Naive thymus-derived CD4-positive, alpha-beta T cell (primary cell): ENCODE results near the gene ZSCAN10. TPM values are rescaled to one million over a fixed set of nuclear protein-coding genes. Genes with fewer than 3 reads are reported as not detected.
"Not testable (repeated sequence)": the region's sequence is repeated elsewhere in the genome, so short reads cannot be mapped to it uniquely, and the experiment has no call there.

Experiments used
- ATAC-seq: fragments of 150-1000 bp; cut with Tn5 transposase; 2 replicates; pipeline ENCODE4 v1.10.0; 2021; ENCODE audit warnings: mild to moderate bottlenecking, moderate library complexity
- CTCF ChIA-PET: fragments of 350-600 bp; sonication (Branson Sonifier 250); formaldehyde crosslinking; loops from one replicate; lab custom pipeline; 2021; ENCODE audit warnings: antibody characterized with exemption; lab: Charles Lee
- POLR2A ChIA-PET: fragments of 350-600 bp; sonication (Branson Sonifier 250); formaldehyde crosslinking; loops from one replicate; lab custom pipeline; 2021; ENCODE audit warnings: antibody characterized with exemption, inconsistent platforms; lab: Charles Lee
- DNase-seq, 9 donors: peaks; one replicate each; pipeline versions ENCODE4 v3.0.0 to v3.0.0-alpha.2; 2020 to 2022; ENCODE audit warnings: mixed read lengths in 1 of 9
- H3K27ac ChIP-seq: one replicate; pipeline ENCODE4 v1.7.0; 2013; ENCODE audit warnings: mild to moderate bottlenecking, low read depth, low read length, moderate library complexity
- H3K27me3 ChIP-seq, 2 donors: one replicate each; pipeline ENCODE4 v1.7.0; 2013; ENCODE audit warnings: low read length in 2 of 2, mild to moderate bottlenecking in 2 of 2, moderate library complexity in 2 of 2; ENCODE audit not compliant: control insufficient read depth in 2 of 2, insufficient read depth in 2 of 2
- H3K36me3 ChIP-seq, 3 experiments: 1 replicate in 2 of 3; 2 replicates in 1 of 3; pipeline ENCODE4 v1.7.0; 2013; ENCODE audit warnings: low read length in 3 of 3, mild to moderate bottlenecking in 3 of 3, moderate library complexity in 1 of 3; ENCODE audit not compliant: insufficient read depth in 3 of 3, control insufficient read depth in 2 of 3
- H3K4me1 ChIP-seq, 2 donors: one replicate each; pipeline ENCODE4 v1.7.0; 2013; ENCODE audit warnings: low read length in 2 of 2, mild to moderate bottlenecking in 2 of 2, moderate library complexity in 1 of 2; ENCODE audit not compliant: control insufficient read depth in 2 of 2, insufficient read depth in 2 of 2
- H3K4me3 ChIP-seq: 2 replicates; pipeline ENCODE4 v1.7.0; 2013; ENCODE audit warnings: mild to moderate bottlenecking, low read length
- H3K9me3 ChIP-seq, 3 experiments: 1 replicate in 2 of 3; 2 replicates in 1 of 3; pipeline ENCODE4 v1.7.0; 2013; ENCODE audit warnings: low read length in 3 of 3; ENCODE audit not compliant: control insufficient read depth in 2 of 3
- H3K27ac Mint-ChIP-seq, 9 donors: one replicate each; pipeline ENCODE4 v1.8.0; 2020 to 2022; ENCODE audit warnings: mixed read lengths in 9 of 9, mild to moderate bottlenecking in 8 of 9, moderate library complexity in 5 of 9, inconsistent platforms in 2 of 9
- H3K27me3 Mint-ChIP-seq, 5 donors: one replicate each; pipeline ENCODE4 v1.8.0; 2021 to 2022; ENCODE audit warnings: mixed read lengths in 5 of 5, mild to moderate bottlenecking in 1 of 5
- H3K36me3 Mint-ChIP-seq, 5 donors: one replicate each; pipeline ENCODE4 v1.8.0; 2020 to 2022; ENCODE audit warnings: mixed read lengths in 5 of 5, mild to moderate bottlenecking in 3 of 5, inconsistent platforms in 1 of 5
- H3K4me1 Mint-ChIP-seq, 7 donors: one replicate each; pipeline ENCODE4 v1.8.0; 2020 to 2022; ENCODE audit warnings: mixed read lengths in 7 of 7, mild to moderate bottlenecking in 3 of 7, inconsistent platforms in 1 of 7
- H3K4me3 Mint-ChIP-seq, 10 donors: one replicate each; pipeline ENCODE4 v1.8.0; 2020 to 2022; ENCODE audit warnings: mild to moderate bottlenecking in 10 of 10, mixed read lengths in 10 of 10, moderate library complexity in 6 of 10, inconsistent platforms in 2 of 10
- H3K9me3 Mint-ChIP-seq, 11 donors: one replicate each; pipeline ENCODE4 v1.8.0; 2020 to 2022; ENCODE audit warnings: mixed read lengths in 11 of 11, mild to moderate bottlenecking in 4 of 11, inconsistent platforms in 1 of 11, moderate library complexity in 1 of 11
- intact Hi-C, 2 donors: fragments of 100-400 bp; cut with micrococcal nuclease; formaldehyde crosslinking; loops; one replicate each; pipeline ENCODE4 v1.15.1; 2023
- polyA plus RNA-seq, 2 donors: library from polyadenylated mRNA; unstranded; fragments of 300-500 nt; fragmentation: Illumina TruSeq; gene quantifications; one replicate each; pipeline ENCODE4 v1.2.3, GENCODE V29; 2021
- total RNA-seq, 6 experiments: library from RNA in 5 of 6; stranded (reverse) in 5 of 6; gene quantifications; 1 replicate in 5 of 6; 2 replicates in 1 of 6; pipeline ENCODE4 v1.2.3 and lab custom pipeline; 2021 to 2026

The ZSCAN10 gene
- total and polyA plus RNA-seq, 7 experiments from 2014 or later = 0.22 to 0.61 (median 0.32) TPM; not detected in 3

- ChIA-PET POLR2A (interaction anchor here (0.7 to 5.6 kb wide), 13 partner anchors 9 to 381 kb away, joined by 3 to 113 read pairs (median 5); partner anchors contain the start of genes IL32 and ZSCAN10), CTCF (interaction anchor here (0.8 to 5.5 kb wide), 9 partner anchors 12 to 59 kb away, joined by 3 to 45 read pairs (median 10); partner anchors contain the start of genes IL32 and ZNF213)
- Mint-ChIP-seq H3K4me3 (peak overlapping the region; percentile 53 to 89 (median 81)), H3K27me3 (no peaks in the 10 kb centered on the region), H3K4me1 (peaks cover 59 to 91% (median 77%) of the 10 kb centered on the region in 7 donors), H3K27ac (peak overlapping the region; percentile 83 to 99 (median 99)), H3K9me3 (peaks cover 0 to 13% (median 4%) of the 10 kb centered on the region in 11 donors), H3K36me3 (peaks cover 6 to 60% (median 12%) of the 10 kb centered on the region in 5 donors)
- Histone ChIP-seq H3K9me3 (no peaks in the 10 kb centered on the region), H3K36me3 (no peaks in the 10 kb centered on the region), H3K4me3 (peak overlapping the region; percentile 25), H3K27me3 (no peaks in the 10 kb centered on the region), H3K4me1 (peaks cover 66 to 74% of the 10 kb centered on the region in 2 donors), H3K27ac (peak overlapping the region; percentile 78)
- ATAC-seq (no peak), DNase-seq (no peak)
- intact Hi-C loops = loop anchor here in 1 of 2 donors (10.0 kb wide), 1 partner anchor 428 kb away; the partner anchor contains the start of gene CLUAP1
These were observed 22.5 kb downstream of the ZSCAN10 start for GRCh38 chr16:3076577-3076976.

DNA sequence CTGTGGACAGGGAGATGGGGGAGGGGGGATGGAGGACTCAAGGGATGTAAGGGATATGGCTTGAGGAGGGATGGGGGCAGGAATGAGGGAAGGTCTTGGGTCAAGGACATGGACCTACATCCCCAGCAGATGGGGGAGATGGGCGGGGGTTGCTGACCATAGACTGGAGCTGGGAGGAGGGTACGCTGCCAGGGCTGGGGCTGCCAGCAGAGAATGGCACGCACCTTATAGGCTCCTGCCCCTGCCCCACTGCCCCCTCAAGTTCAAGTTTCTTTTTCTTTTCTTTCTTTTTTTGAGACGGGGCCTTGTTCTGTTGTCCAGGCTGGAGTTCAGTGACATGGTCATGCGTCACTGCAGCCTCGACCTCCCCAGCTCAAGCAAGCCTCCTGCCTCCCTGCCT is 23.1 kb downstream of the ZSCAN10 start:
- not testable (repeated sequence) for H3K27me3 ChIP-seq, H3K36me3 ChIP-seq, H3K27me3 Mint-ChIP-seq, DNase-seq, ATAC-seq, H3K9me3 ChIP-seq
- Histone ChIP-seq H3K4me1 (peaks cover 73 to 77% of the 10 kb centered on the region in 2 donors), H3K27ac (peak overlapping the region; percentile 78), H3K4me3 (peak overlapping the region; percentile 25)
- ChIA-PET POLR2A (interaction anchor here (0.7 to 5.6 kb wide), 18 partner anchors 11 to 381 kb away, joined by 3 to 113 read pairs (median 8); partner anchors contain the start of genes IL32, ZNF213 and ZSCAN10), CTCF (interaction anchor here (0.8 to 5.5 kb wide), 9 partner anchors 11 to 59 kb away, joined by 3 to 45 read pairs (median 10); partner anchors contain the start of genes IL32 and ZNF213)
- Mint-ChIP-seq H3K4me1 (peaks cover 64 to 93% (median 78%) of the 10 kb centered on the region in 7 donors), H3K27ac (peak overlapping the region; percentile 59 to 99 (median 99)), H3K9me3 (peaks cover 0 to 13% (median 4%) of the 10 kb centered on the region in 11 donors), H3K36me3 (peaks cover 6 to 61% (median 12%) of the 10 kb centered on the region in 5 donors), H3K4me3 (peak overlapping the region; percentile 20 to 89 (median 81))
- intact Hi-C loops = loop anchor here (1.0 to 10.0 kb wide), 8 partner anchors 11 to 429 kb away; partner anchors contain the start of genes IL32 (in 2 of the 2) and CLUAP1 (in 1 of the 2)

DNA sequence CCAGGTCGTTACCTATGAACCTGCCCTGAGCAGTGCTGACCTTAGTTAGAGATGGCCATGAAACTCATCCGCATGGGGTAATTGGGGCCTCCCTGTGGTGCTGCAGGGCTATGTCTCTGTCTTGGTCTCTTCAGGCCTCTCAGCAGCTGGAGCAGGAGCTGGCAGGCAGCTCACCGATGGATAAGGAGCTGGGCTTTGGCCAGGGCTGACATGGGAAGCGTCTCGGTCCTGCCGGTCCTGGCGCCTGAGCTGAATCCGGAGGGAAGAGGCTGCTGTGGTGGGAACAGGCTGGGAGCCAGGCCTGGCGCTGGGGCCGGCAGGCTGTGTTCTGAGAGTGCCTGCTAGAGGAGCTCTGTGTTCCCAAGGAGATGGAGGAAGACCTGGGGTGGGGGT is 23.6 kb downstream of the ZSCAN10 start:
- peak overlapping the region; percentile 69 to 89 (median 83) for H3K4me3 Mint-ChIP-seq
- peak overlapping the region; percentile 37 for H3K4me3 ChIP-seq
- H3K4me1 ChIP-seq = peaks cover 73 to 79% of the 10 kb centered on the region in 2 donors
- H3K9me3 Mint-ChIP-seq = peaks cover 0 to 13% (median 4%) of the 10 kb centered on the region in 11 donors
- H3K9me3 ChIP-seq = no peaks in the 10 kb centered on the region
- DNase-seq (no peak), ATAC-seq (peak; percentile 23)
- H3K36me3 ChIP-seq = no peaks in the 10 kb centered on the region
- H3K27me3 ChIP-seq = no peaks in the 10 kb centered on the region
- intact Hi-C loops = loop anchor here (1.0 to 10.0 kb wide), 8 partner anchors 10 to 429 kb away; partner anchors contain the start of genes IL32 (in 2 of the 2) and CLUAP1 (in 1 of the 2)
- H3K36me3 Mint-ChIP-seq = peaks cover 4 to 57% (median 12%) of the 10 kb centered on the region in 5 donors
- ChIA-PET POLR2A (interaction anchor here (0.6 to 5.6 kb wide), 21 partner anchors 11 to 207 kb away, joined by 3 to 113 read pairs (median 7); partner anchors contain the start of genes IL32, ZNF213, ZNF263 and ZSCAN10), CTCF (interaction anchor here (0.8 to 5.5 kb wide), 13 partner anchors 8 to 60 kb away, joined by 3 to 45 read pairs (median 9); partner anchors contain the start of genes IL32 and ZNF213)
- H3K27me3 Mint-ChIP-seq = no peaks in the 10 kb centered on the region
- H3K27ac Mint-ChIP-seq = peak overlapping the region; percentile 92 to 99 (median 99)
- peak overlapping the region; percentile 78 for H3K27ac ChIP-seq
- H3K4me1 Mint-ChIP-seq = peaks cover 64 to 93% (median 74%) of the 10 kb centered on the region in 7 donors

DNA sequence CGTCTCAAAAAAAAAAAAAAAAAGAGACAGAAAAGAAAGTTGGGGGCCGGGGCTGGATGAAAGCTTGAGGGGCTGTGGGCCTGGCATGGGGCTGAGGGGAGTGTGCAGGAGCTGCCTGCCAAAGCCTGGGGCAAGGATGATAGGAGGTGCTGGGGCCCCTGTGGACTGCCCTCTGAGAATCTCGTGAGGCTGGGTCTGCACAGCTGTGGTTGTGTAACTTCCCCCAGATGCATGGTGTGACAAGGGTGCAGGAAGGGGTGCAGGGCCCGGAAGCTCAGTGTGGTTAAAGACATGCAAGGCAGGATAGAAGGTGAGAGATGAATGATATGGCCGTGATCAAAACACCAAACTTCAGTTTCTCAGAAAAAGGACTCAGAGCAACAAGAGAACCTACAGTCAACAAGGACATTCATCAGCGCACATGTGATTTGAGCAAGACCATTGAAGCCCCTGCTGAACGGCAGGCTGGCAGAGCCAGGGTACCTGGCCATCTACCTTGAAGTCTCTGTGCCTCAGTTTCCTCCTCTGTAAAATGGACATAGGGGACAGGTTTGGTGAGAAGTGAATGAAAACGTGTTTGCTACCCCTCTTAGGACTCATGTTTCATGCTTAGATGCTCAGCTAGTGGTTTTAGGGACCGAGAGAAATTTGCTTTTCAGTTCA is 24.1 kb downstream of the ZSCAN10 start:
- intact Hi-C loops = loop anchor here (1.0 to 10.0 kb wide), 8 partner anchors 10 to 430 kb away; partner anchors contain the start of genes IL32 (in 2 of the 2) and CLUAP1 (in 1 of the 2)
- no peaks in the 10 kb centered on the region for H3K27me3 ChIP-seq
- no peaks in the 10 kb centered on the region for H3K27me3 Mint-ChIP-seq
- H3K27ac Mint-ChIP-seq = peak overlapping the region; percentile 92 to 99 (median 99)
- CTCF ChIA-PET = interaction anchor here (0.7 to 5.5 kb wide), 10 partner anchors 9 to 1548 kb away, joined by 3 to 45 read pairs (median 10); partner anchors contain the start of gene IL32
- peak overlapping the region; percentile 78 for H3K27ac ChIP-seq
- POLR2A ChIA-PET = interaction anchor here (0.6 to 5.6 kb wide), 26 partner anchors 8 to 377 kb away, joined by 3 to 113 read pairs (median 5); partner anchors contain the start of genes IL32, ZNF213, ZNF263 and ZSCAN10
- ATAC-seq (peak; percentile 95), DNase-seq (peak; percentile 44 to 92 (median 90))
- peak overlapping the region; percentile 69 to 89 (median 83) for H3K4me3 Mint-ChIP-seq
- peaks cover 0 to 2% (median 0%) of the 10 kb centered on the region in 3 experiments for H3K36me3 ChIP-seq
- peaks cover 67 to 93% (median 78%) of the 10 kb centered on the region in 7 donors for H3K4me1 Mint-ChIP-seq
- peaks cover 0 to 13% (median 4%) of the 10 kb centered on the region in 11 donors for H3K9me3 Mint-ChIP-seq
- peaks cover 4 to 59% (median 16%) of the 10 kb centered on the region in 5 donors for H3K36me3 Mint-ChIP-seq
- H3K9me3 ChIP-seq = no peaks in the 10 kb centered on the region
- H3K4me1 ChIP-seq = peaks cover 73 to 82% of the 10 kb centered on the region in 2 donors
- peak overlapping the region; percentile 37 for H3K4me3 ChIP-seq

DNA sequence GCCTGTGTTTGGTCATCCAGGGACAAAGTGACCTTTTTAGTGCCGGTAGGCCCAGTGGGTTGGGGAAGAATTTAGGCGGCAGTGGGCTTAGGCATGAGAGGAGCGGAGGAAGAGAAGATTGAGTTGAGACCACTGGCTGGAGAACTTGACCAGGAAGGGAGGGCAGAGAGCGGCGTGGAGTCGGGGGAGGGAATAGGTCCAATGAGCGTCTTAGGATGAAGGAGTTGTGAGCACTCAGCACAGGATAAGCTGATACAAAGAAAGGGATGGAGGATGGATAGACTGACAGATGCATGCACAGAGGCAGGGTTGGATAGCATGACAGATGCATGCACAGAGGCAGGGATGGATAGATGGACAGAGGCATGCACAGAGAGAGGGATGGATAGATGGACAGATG is 25.6 kb downstream of the ZSCAN10 start:
- Mint-ChIP-seq H3K27ac (peak overlapping the region; percentile 92 to 99 (median 99)), H3K4me1 (peaks cover 71 to 92% (median 80%) of the 10 kb centered on the region in 7 donors), H3K27me3 (no peaks in the 10 kb centered on the region), H3K4me3 (peak overlapping the region; percentile 71 to 89 (median 83)), H3K9me3 (peaks cover 0 to 11% (median 3%) of the 10 kb centered on the region in 11 donors), H3K36me3 (peaks cover under 1 to 60% (median 19%) of the 10 kb centered on the region in 5 donors)
- ATAC-seq = no peak
- Histone ChIP-seq H3K4me3 (peak overlapping the region; percentile 35), H3K27me3 (no peaks in the 10 kb centered on the region), H3K4me1 (peaks cover 71 to 77% of the 10 kb centered on the region in 2 donors), H3K36me3 (peaks cover 0 to 13% (median 0%) of the 10 kb centered on the region in 3 experiments), H3K27ac (peak overlapping the region; percentile 78), H3K9me3 (no peaks in the 10 kb centered on the region)
- POLR2A ChIA-PET = interaction anchor here (0.7 to 5.2 kb wide), 2 partner anchors 9 to 1617 kb away, joined by 3 to 113 read pairs; partner anchors contain the start of gene IL32
- intact Hi-C loops = loop anchor here in 1 of 2 donors (10.0 kb wide), 1 partner anchor 431 kb away; the partner anchor contains the start of gene CLUAP1
- CTCF ChIA-PET = no interaction called here
- no peak for DNase-seq
